ENCODE measurements around the gene RRP12. TPM values are rescaled to one million over a fixed set of nuclear protein-coding genes. Genes with fewer than 3 reads are reported as not detected.

RRP12 gene
- total and polyA plus RNA-seq, 9 of the 15 experiments (the other 6 are each of a cell fraction or from before 2014, with no cell fraction given), result 4.6 to 68.2 (median 21.8) TPM

- Histone ChIP-seq H3K4me3 (no peak overlapping the region), H2AFZ (ENCODE audit: low read depth, low read length) (peak overlapping the region; percentile 74; the same call in 1 of the 2 replicates), H3K9ac (ENCODE audit: insufficient read depth in 1 of 2, low read depth in 2 of 2, low read length in 2 of 2) (no peak overlapping the region; a peak in 1 of 4 replicates), H4K20me1 (replicated peaks; ENCODE audit: control insufficient read depth, insufficient read depth, low read length) (no peaks in the 10 kb centered on the region), H3K9me1 (ENCODE audit: control insufficient read depth, insufficient read depth, low read length) (no peaks in the 10 kb centered on the region), H3K4me2 (ENCODE audit: insufficient read depth, low read length) (no peak overlapping the region; the same call in 1 of the 2 replicates), H3K4me1 (replicated peaks in 1 of 2; ENCODE audit: control insufficient read depth in 2 of 2, insufficient read depth in 2 of 2, low read length in 2 of 2) (peaks cover 4 to 12% of the 10 kb centered on the region in 2 experiments; a peak in 3 of 5 replicates), H3K27ac (ENCODE audit: extremely low read depth, low read depth, low read length) (peak overlapping the region; percentile 63; the same call in 1 of the 3 replicates), H3K36me3 (ENCODE audit: control insufficient read depth, insufficient read depth, low read length) (no peaks in the 10 kb centered on the region), H3K27me3 (ENCODE audit: control insufficient read depth in 2 of 2, insufficient read depth in 2 of 2, low read length in 2 of 2) (no peaks in the 10 kb centered on the region), H3K9me3 (replicated peaks; ENCODE audit: control insufficient read depth, insufficient read depth, low read depth, low read length) (no peaks in the 10 kb centered on the region), H3K79me2 (ENCODE audit: control insufficient read depth, insufficient read depth, low read length) (no peaks in the 10 kb centered on the region)
- DNase-seq (ENCODE audit: extremely low read depth in 1 of 4, low spot score in 3 of 4) (peak; percentile 25 to 80 (median 54)), ATAC-seq (peak; percentile 85), FAIRE-seq (peak; percentile 92)
- in situ Hi-C loops (cut with MboI) (no loop called here), intact Hi-C loops (cut with micrococcal nuclease) (no loop called here)
- 19% methylated on average over 5 of the region's 6 CpGs for WGBS (ENCODE audit: insufficient coverage, low coverage, missing lambda C conversion rate)
- ChIA-PET CTCF (ENCODE audit: low intra/inter-chr PET ratio) (no interaction called here), POLR2A (interaction anchor here (1.1 to 1.4 kb wide), 2 partner anchors 14 to 21 kb away, joined by 3 to 5 read pairs; partner anchors contain the start of gene ARHGAP19)
- no TSS peak for BruUV-seq (replicated peaks)
- TF ChIP-seq NCOR1 (IDR thresholded peaks at IDR 0.05) (peak; percentile 63), MAFF (IDR thresholded peaks at IDR 0.05; ENCODE audit: low read length) (peak; percentile 66), CC2D1A (IDR thresholded peaks at IDR 0.05) (peak; percentile 34; the same call in 1 of the 2 replicates), KLF16 (IDR thresholded peaks at IDR 0.05) (0 out of 2 replicates have a peak, but pooled peaks have one; percentile 29), DLX4 (CRISPR knock-in tag; IDR thresholded peaks at IDR 0.05) (no peak), MCM3 (IDR thresholded peaks at IDR 0.05) (no peak), TCF3 (CRISPR knock-in tag; IDR thresholded peaks at IDR 0.05) (peak; percentile 71), SMARCA4 (IDR thresholded peaks at IDR 0.05) (peak; percentile 50; the same call in 1 of the 2 replicates), TRIM24 (IDR thresholded peaks at IDR 0.05) (peak; percentile 33 to 53; a peak in 2 of 4 replicates), MEF2A (IDR thresholded peaks at IDR 0.05; ENCODE audit: control insufficient read depth, low read depth, low read length) (0 out of 2 replicates have a peak, but pooled peaks have one; percentile 51), ZNF780A (CRISPR knock-in tag; IDR thresholded peaks at IDR 0.05) (no peak), PURB (CRISPR knock-in tag; IDR thresholded peaks at IDR 0.05; ENCODE audit: low read depth) (no peak), EHMT2 (IDR thresholded peaks at IDR 0.05) (peak; percentile 55; the same call in 1 of the 2 replicates), AFF1 (IDR thresholded peaks at IDR 0.05; ENCODE audit: low read depth in 1 of 2, partially characterized antibody in 2 of 2) (peak in 1 of 2 experiments; percentile 34), MBD2 (IDR thresholded peaks at IDR 0.05; ENCODE audit: borderline replicate concordance, low read depth) (no peak), YY1 (IDR thresholded peaks at IDR 0.05; ENCODE audit: borderline replicate concordance in 1 of 3, control insufficient read depth in 1 of 3, extremely low read depth in 1 of 3, insufficient read depth in 3 of 3, insufficient read length in 1 of 3, insufficient replicate concordance in 2 of 3, low read depth in 1 of 3, low read length in 2 of 3) (peak in 1 of 3 experiments; percentile 60), HMBOX1 (IDR thresholded peaks at IDR 0.05) (peak; percentile 98), BCOR (IDR thresholded peaks at IDR 0.05) (peak; percentile 71), CBFA2T3 (IDR thresholded peaks at IDR 0.05) (peak; percentile 88)
These were observed 88.2 kb downstream of the RRP12 start for GRCh38 chr10:97312897-97313296.

Measured in K562 (cell line).